AG04450 (cell line): ENCODE measurements around the gene RHBDD3. TPM values are rescaled to one million over a fixed set of nuclear protein-coding genes. Genes with fewer than 3 reads are reported as not detected.

Source experiments
- CTCF ChIA-PET: fragments of 300-600, 350-600 bp; formaldehyde crosslinking; extraction: SDS; loops from one replicate; lab custom pipeline; 2022; ENCODE audit warnings: antibody characterized with exemption, inconsistent platforms; lab: Charles Lee
- POLR2A ChIA-PET: fragments of 350-600 bp; formaldehyde crosslinking; extraction: SDS; loops from one replicate; lab custom pipeline; 2021; ENCODE audit warnings: antibody characterized with exemption, inconsistent platforms; lab: Yijun Ruan, JAX
- DNase-seq: peaks from one replicate; pipeline ENCODE4 v3.0.0-alpha.2; 2011; ENCODE audit warnings: low read depth, low spot score
- H3K27ac ChIP-seq: one replicate; pipeline ENCODE4 v1.5.1; 2012; ENCODE audit warnings: low read depth, low read length, control low read depth
- H3K27me3 ChIP-seq: one replicate; pipeline ENCODE4 v1.6.0; 2012; ENCODE audit warnings: low read length; ENCODE audit not compliant: control insufficient read depth, insufficient read depth
- H3K4me3 ChIP-seq: 2 replicates; pipeline ENCODE4 v1.5.1; 2011; ENCODE audit warnings: mild to moderate bottlenecking, low read depth, low read length, control low read depth
- H3K9me3 ChIP-seq: 2 replicates; pipeline ENCODE4 v1.5.1; 2012; ENCODE audit warnings: low read length; ENCODE audit not compliant: control insufficient read depth, insufficient read depth
- polyA plus RNA-seq: library from polyadenylated mRNA; depleted of rRNA; stranded (reverse); fragments of >200 nt; gene quantifications from 2 replicates; pipeline ENCODE4 v1.2.3, GENCODE V29; 2011; rRNA removed
- TF ChIP-seq, protein P1 (sequence below): IDR thresholded peaks from 2 replicates; pipeline ENCODE4 v1.5.1; 2011; ENCODE audit warnings: low read depth, low read length, control low read depth, inconsistent platforms

The RHBDD3 gene
- polyA plus RNA-seq, 1 experiment = 9.9 TPM

DNA sequence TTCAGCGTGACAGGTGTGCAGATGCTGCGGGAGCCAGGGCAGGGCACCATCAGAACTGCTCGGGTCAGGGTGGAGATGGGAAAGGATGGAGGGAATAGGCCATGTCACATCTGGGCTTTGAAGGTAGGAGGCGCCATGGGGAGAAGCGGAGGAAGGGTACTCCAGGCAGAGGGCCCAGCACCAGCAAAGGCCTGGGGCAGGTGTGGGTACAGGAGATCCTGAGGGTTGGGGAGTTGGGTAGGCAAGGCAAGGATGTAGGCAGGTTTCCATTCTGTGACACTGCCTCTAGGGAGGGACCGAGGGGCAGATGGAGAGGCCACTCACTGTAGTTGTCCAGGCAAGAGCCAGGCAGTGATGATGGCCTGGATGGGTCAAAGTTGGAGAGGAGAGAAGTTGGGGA lies 53.5 kb downstream of the RHBDD3 start:
- Histone ChIP-seq H3K4me3 (no peak overlapping the region), H3K9me3 (no peaks in the 10 kb centered on the region), H3K27me3 (peaks cover 18% of the 10 kb centered on the region), H3K27ac (no peak overlapping the region)
- TF ChIP-seq, protein P1, sequence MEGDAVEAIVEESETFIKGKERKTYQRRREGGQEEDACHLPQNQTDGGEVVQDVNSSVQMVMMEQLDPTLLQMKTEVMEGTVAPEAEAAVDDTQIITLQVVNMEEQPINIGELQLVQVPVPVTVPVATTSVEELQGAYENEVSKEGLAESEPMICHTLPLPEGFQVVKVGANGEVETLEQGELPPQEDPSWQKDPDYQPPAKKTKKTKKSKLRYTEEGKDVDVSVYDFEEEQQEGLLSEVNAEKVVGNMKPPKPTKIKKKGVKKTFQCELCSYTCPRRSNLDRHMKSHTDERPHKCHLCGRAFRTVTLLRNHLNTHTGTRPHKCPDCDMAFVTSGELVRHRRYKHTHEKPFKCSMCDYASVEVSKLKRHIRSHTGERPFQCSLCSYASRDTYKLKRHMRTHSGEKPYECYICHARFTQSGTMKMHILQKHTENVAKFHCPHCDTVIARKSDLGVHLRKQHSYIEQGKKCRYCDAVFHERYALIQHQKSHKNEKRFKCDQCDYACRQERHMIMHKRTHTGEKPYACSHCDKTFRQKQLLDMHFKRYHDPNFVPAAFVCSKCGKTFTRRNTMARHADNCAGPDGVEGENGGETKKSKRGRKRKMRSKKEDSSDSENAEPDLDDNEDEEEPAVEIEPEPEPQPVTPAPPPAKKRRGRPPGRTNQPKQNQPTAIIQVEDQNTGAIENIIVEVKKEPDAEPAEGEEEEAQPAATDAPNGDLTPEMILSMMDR = no peak
- DNase-seq = no peak
- ChIA-PET CTCF (interaction anchor here (0.6 kb wide), 1 partner anchor 37 kb away, joined by 11 read pairs; no protein-coding TSS in a partner anchor), POLR2A (no interaction called here)

DNA sequence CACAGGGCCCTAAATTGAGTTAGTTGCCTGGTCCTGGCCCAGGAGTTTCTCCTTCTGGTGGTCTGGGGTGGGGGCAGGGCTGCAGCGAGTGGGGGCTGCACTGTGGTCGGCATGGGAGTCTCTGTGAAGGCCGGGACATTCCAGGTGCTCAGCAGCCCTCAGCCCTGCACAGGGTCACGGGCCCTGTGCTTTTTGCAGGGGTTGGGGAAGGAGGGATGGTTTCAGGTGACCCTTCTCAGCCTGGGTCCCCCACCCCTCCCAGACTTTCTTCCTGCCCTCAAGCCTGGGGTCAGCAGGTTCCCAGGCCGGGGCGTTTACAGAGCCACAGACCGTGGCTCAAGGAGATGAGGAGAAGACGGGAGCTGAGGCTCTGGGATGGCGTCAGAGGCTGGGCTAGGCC lies 54.3 kb downstream of the RHBDD3 start:
- DNase-seq = no peak
- TF ChIP-seq, protein P1 = no peak
- ChIA-PET POLR2A (no interaction called here), CTCF (interaction anchor here (0.6 kb wide), 1 partner anchor 36 kb away, joined by 11 read pairs; no protein-coding TSS in a partner anchor)
- H3K9me3 ChIP-seq = no peaks in the 10 kb centered on the region
- H3K27me3 ChIP-seq = peaks cover 18% of the 10 kb centered on the region
- H3K27ac ChIP-seq = no peak overlapping the region
- no peak overlapping the region for H3K4me3 ChIP-seq

DNA sequence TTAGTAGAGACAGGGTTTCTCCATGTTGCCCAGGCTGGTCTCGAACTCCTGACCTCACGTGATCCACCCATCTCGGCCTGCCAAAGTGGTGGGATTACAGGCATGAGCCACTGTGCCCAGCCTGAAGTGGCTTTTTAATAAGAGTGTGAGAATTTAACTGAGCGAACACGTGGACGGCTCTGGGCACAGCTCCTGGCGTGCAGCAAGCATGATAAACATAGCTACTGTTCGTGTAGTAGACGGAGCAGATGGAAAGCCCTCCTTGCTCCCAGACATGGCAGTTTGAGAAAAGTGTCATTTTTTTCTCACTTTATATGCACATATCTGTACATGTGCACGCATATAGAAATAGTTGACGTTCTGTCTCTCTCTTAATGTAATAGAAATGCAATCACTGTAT lies 55.0 kb downstream of the RHBDD3 start:
- ChIA-PET POLR2A (no interaction called here), CTCF (no interaction called here)
- DNase-seq = no peak

DNA sequence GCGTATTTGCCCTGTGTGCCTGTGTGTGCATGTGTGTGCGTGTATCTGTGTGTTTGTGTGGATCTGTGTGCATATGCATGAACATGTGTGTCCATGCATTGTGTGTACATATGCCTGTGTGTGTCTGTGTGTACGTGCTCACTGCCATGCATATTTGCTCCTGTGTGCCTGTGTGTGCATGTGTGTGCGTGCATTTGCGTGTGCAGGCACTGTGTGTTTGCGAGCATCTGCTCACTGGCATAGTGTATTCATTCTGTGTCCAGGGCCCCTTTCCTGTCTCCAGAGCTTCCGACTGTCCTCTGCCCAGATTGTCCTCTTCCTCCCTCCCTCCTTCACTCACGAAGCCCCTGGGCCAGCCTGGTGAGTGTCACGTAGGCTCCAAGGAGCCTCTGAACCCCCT lies 56.3 kb downstream of the RHBDD3 start:
- ChIA-PET POLR2A (no interaction called here), CTCF (no interaction called here)
- TF ChIP-seq, protein P1 = no peak

More for the DNA sequence above, 55.0 kb downstream of the RHBDD3 start:
- Histone ChIP-seq H3K27ac (no peak overlapping the region), H3K27me3 (peaks cover 24% of the 10 kb centered on the region), H3K9me3 (no peaks in the 10 kb centered on the region), H3K4me3 (no peak overlapping the region)
- TF ChIP-seq, protein P1 = no peak

DNA sequence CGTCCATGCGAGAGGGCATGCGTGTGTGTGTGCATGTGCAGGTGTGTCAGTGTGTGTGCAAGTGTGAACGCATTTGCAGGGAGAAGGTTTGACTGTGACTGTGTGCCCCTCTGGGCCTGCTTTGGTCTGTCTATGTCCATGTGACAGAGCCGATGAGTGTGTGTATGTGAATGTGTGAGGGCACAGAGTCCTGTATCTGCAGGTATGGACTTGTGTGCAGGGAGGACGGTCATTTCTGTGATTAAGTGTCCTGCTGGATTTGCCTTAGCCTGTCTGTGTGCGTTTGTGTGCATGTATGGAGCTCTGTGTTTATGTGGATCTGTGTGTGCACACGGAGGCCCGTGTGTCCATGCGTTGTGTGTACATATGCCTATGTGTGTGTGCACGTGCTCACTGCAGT lies 56.7 kb downstream of the RHBDD3 start:
- ChIA-PET POLR2A (no interaction called here), CTCF (no interaction called here)
- Histone ChIP-seq H3K4me3 (no peak overlapping the region), H3K27ac (no peak overlapping the region), H3K27me3 (peaks cover 37% of the 10 kb centered on the region), H3K9me3 (no peaks in the 10 kb centered on the region; the same call in 1 of the 2 replicates)
- TF ChIP-seq, protein P1 = no peak
- DNase-seq = no peak

More for the DNA sequence above, 56.3 kb downstream of the RHBDD3 start:
- Histone ChIP-seq H3K9me3 (no peaks in the 10 kb centered on the region), H3K27me3 (peaks cover 33% of the 10 kb centered on the region), H3K4me3 (no peak overlapping the region), H3K27ac (no peak overlapping the region)
- no peak for DNase-seq

Other genes with a start within 250 kb of the RHBDD3 start
- gene C22orf31, start 206.2 kb downstream of the RHBDD3 start, polyA plus RNA-seq = 0.11 and 0.12 TPM in 2 replicates
- 5.9 and 7.5 TPM in 2 replicates for gene KREMEN1, start 194.9 kb downstream of the RHBDD3 start, polyA plus RNA-seq
- gene EMID1, start 62.1 kb downstream of the RHBDD3 start, polyA plus RNA-seq = 1.1 and 1.6 TPM in 2 replicates
- gene EWSR1, start 287 bp upstream of the RHBDD3 start, polyA plus RNA-seq = 146 and 185 TPM in 2 replicates
- gene GAS2L1, start 38.7 kb upstream of the RHBDD3 start, polyA plus RNA-seq = 4.5 and 5.2 TPM in 2 replicates
- not detected in 2 replicates for gene RASL10A, start 47.7 kb upstream of the RHBDD3 start, polyA plus RNA-seq
- gene AP1B1, start 120.6 kb upstream of the RHBDD3 start, polyA plus RNA-seq = 54.1 and 63.7 TPM in 2 replicates
- not detected in 2 replicates for gene RFPL1, start 170.6 kb upstream of the RHBDD3 start, polyA plus RNA-seq
- 1.6 and 2.0 TPM in 2 replicates for gene NEFH, start 212.2 kb upstream of the RHBDD3 start, polyA plus RNA-seq